GM12878 (cell line): ENCODE measurements around the gene PPIG.

Experiments used
- ATF3 ChIP-seq: IDR thresholded peaks from 2 replicates; pipeline ENCODE4 v1.6.1; 2011; ENCODE audit warnings: low read depth, mild to moderate bottlenecking, low read length, moderate library complexity, borderline replicate concordance; ENCODE audit errors: extremely low read depth
- BACH1 ChIP-seq: fragments of 450-650 bp; IDR thresholded peaks from 2 replicates; pipeline ENCODE4 v1.6.1; 2017; ENCODE audit warnings: mild to moderate bottlenecking, borderline replicate concordance
- EP300 ChIP-seq, 2 experiments: fragments of 150-350 bp in 1 of 2; IDR thresholded peaks; 2 replicates each; pipeline ENCODE4 v1.6.1; 2011 to 2012; ENCODE audit warnings: low read depth in 2 of 2, low read length in 2 of 2, borderline replicate concordance in 1 of 2, improper control_type of control experiment in 1 of 2, inconsistent platforms in 1 of 2; ENCODE audit not compliant: control insufficient read depth in 1 of 2
- ESRRA ChIP-seq: IDR thresholded peaks from 2 replicates; pipeline ENCODE4 v1.6.1; 2012; ENCODE audit warnings: mild to moderate bottlenecking, low read length, improper control_type of control experiment
- NBN ChIP-seq: fragments of 450-650 bp; IDR thresholded peaks from 2 replicates; pipeline ENCODE4 v1.6.1; 2016
- POLR2A ChIP-seq: IDR thresholded peaks from 2 replicates; pipeline ENCODE4 v1.6.1; 2011; ENCODE audit warnings: low read depth, mild to moderate bottlenecking, low read length
- SKIL ChIP-seq: fragments of 450-650 bp; IDR thresholded peaks from 2 replicates; pipeline ENCODE4 v1.6.1; 2017; ENCODE audit warnings: mild to moderate bottlenecking, low read depth, inconsistent platforms; ENCODE audit not compliant: poor library complexity, severe bottlenecking
- SMC3 ChIP-seq: IDR thresholded peaks from 2 replicates; pipeline ENCODE4 v1.6.1; 2011; ENCODE audit warnings: low read length, improper control_type of control experiment, borderline replicate concordance
- SREBF2 ChIP-seq: IDR thresholded peaks from 2 replicates; pipeline ENCODE4 v1.6.1; 2012; ENCODE audit warnings: mild to moderate bottlenecking, low read length
- TARDBP ChIP-seq: IDR thresholded peaks from 2 replicates; pipeline ENCODE4 v1.6.1; 2016; ENCODE audit warnings: borderline replicate concordance
- TBL1XR1 ChIP-seq: IDR thresholded peaks from 2 replicates; pipeline ENCODE4 v1.6.1; 2012; ENCODE audit warnings: low read depth, low read length, improper control_type of control experiment
- TF ChIP-seq, protein P1 (sequence below): IDR thresholded peaks from 2 replicates; pipeline ENCODE4 v1.6.1; 2012; ENCODE audit warnings: mild to moderate bottlenecking, low read depth, low read length
- TF ChIP-seq, protein P2 (sequence below): fragments of 450-650 bp; IDR thresholded peaks from 2 replicates; pipeline ENCODE4 v1.6.1; 2016; ENCODE audit warnings: mild to moderate bottlenecking

GRCh38 chr2:169684135-169684565 lies 100.0 kb downstream of the PPIG start:
- TF ChIP-seq ESRRA (no peak), SREBF2 (no peak), NBN (no peak), SKIL (no peak), BACH1 (no peak), TBL1XR1 (no peak), TARDBP (no peak), SMC3 (no peak), EP300 (IDR thresholded peaks at IDR 0.05; ENCODE audit: borderline replicate concordance in 1 of 2, control insufficient read depth in 1 of 2, low read depth in 2 of 2, low read length in 2 of 2) (no peak), ATF3 (no peak), POLR2A (no peak)
- TF ChIP-seq, protein P1, sequence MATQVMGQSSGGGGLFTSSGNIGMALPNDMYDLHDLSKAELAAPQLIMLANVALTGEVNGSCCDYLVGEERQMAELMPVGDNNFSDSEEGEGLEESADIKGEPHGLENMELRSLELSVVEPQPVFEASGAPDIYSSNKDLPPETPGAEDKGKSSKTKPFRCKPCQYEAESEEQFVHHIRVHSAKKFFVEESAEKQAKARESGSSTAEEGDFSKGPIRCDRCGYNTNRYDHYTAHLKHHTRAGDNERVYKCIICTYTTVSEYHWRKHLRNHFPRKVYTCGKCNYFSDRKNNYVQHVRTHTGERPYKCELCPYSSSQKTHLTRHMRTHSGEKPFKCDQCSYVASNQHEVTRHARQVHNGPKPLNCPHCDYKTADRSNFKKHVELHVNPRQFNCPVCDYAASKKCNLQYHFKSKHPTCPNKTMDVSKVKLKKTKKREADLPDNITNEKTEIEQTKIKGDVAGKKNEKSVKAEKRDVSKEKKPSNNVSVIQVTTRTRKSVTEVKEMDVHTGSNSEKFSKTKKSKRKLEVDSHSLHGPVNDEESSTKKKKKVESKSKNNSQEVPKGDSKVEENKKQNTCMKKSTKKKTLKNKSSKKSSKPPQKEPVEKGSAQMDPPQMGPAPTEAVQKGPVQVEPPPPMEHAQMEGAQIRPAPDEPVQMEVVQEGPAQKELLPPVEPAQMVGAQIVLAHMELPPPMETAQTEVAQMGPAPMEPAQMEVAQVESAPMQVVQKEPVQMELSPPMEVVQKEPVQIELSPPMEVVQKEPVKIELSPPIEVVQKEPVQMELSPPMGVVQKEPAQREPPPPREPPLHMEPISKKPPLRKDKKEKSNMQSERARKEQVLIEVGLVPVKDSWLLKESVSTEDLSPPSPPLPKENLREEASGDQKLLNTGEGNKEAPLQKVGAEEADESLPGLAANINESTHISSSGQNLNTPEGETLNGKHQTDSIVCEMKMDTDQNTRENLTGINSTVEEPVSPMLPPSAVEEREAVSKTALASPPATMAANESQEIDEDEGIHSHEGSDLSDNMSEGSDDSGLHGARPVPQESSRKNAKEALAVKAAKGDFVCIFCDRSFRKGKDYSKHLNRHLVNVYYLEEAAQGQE = no peak
- TF ChIP-seq, protein P2, sequence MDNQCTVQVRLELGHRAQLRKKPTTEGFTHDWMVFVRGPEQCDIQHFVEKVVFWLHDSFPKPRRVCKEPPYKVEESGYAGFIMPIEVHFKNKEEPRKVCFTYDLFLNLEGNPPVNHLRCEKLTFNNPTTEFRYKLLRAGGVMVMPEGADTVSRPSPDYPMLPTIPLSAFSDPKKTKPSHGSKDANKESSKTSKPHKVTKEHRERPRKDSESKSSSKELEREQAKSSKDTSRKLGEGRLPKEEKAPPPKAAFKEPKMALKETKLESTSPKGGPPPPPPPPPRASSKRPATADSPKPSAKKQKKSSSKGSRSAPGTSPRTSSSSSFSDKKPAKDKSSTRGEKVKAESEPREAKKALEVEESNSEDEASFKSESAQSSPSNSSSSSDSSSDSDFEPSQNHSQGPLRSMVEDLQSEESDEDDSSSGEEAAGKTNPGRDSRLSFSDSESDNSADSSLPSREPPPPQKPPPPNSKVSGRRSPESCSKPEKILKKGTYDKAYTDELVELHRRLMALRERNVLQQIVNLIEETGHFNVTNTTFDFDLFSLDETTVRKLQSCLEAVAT = no peak
